Measurements from ENCODE around the gene XBP1. TPM values are rescaled to one million over a fixed set of nuclear protein-coding genes. Genes with fewer than 3 reads are reported as not detected.

The XBP1 gene
- total and polyA plus RNA-seq, 12 donors = 31.2 to 393 (median 150) TPM

DNA sequence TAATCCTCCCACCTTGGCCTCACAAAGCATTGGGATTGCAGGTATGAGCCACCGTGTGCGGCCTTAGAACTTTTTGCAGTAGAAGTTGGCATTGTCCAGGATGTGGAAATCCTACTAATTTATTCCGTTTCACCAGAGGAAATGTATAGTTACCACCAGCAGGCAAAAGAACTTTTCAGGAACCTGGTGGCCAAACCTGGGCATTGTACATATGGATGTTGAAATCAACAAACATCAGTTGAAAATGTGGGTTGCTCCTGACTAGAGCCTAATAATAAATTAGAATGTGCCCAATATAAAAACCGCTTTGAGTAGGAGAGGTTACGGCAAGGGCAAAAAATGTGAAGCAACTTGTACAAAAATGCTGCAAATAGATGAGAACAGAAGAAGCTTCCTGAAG, 40.7 kb upstream of the XBP1 start:
- Histone ChIP-seq H3K27ac (no peak overlapping the region), H3K4me1 (replicated peaks in 1 of 2) (no peaks in the 10 kb centered on the region), H3K9me3 (replicated peaks in 1 of 3) (no peaks in the 10 kb centered on the region), H3K36me3 (replicated peaks in 1 of 2) (no peaks in the 10 kb centered on the region), H3K4me3 (no peak overlapping the region), H3K27me3 (no peaks in the 10 kb centered on the region)
- intact Hi-C loops (cut with DNase I) = no loop called here
- 77 to 95% (median 87%) methylated on average over 4 to 5 of the region's 5 CpGs for WGBS, 4 donors
- DNase-seq = no peak
- no peak for TF ChIP-seq POLR2A (IDR thresholded peaks at IDR 0.05)
- TF ChIP-seq, protein P1, sequence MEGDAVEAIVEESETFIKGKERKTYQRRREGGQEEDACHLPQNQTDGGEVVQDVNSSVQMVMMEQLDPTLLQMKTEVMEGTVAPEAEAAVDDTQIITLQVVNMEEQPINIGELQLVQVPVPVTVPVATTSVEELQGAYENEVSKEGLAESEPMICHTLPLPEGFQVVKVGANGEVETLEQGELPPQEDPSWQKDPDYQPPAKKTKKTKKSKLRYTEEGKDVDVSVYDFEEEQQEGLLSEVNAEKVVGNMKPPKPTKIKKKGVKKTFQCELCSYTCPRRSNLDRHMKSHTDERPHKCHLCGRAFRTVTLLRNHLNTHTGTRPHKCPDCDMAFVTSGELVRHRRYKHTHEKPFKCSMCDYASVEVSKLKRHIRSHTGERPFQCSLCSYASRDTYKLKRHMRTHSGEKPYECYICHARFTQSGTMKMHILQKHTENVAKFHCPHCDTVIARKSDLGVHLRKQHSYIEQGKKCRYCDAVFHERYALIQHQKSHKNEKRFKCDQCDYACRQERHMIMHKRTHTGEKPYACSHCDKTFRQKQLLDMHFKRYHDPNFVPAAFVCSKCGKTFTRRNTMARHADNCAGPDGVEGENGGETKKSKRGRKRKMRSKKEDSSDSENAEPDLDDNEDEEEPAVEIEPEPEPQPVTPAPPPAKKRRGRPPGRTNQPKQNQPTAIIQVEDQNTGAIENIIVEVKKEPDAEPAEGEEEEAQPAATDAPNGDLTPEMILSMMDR (IDR thresholded peaks at IDR 0.05) = no peak

DNA sequence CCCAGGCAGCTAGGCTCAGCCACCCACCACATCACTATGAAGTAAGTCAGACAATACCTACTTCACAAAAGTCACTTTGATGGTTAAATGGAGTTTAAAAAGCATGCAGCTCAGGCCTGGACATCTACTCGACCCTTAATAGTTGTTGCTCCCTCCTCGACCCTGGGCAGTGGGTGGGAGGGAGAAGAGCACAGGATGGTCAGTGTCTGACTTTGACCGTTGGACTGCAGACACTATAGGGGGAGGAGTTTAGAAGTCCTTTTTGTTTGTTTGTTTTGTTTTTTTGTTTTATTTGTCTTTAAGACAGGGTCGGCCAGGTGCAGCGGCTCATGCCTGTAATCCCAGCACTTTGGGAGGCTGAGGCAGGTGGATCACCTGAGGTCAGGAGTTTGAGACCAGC, 38.6 kb upstream of the XBP1 start:
- TF ChIP-seq POLR2A (IDR thresholded peaks at IDR 0.05) = no peak
- TF ChIP-seq, protein P1 (IDR thresholded peaks at IDR 0.05) = no peak
- H3K9me3 ChIP-seq (replicated peaks in 1 of 3) = no peaks in the 10 kb centered on the region
- H3K4me3 ChIP-seq = no peak overlapping the region
- H3K4me1 ChIP-seq (replicated peaks in 1 of 2) = no peaks in the 10 kb centered on the region
- no peak for DNase-seq
- H3K27me3 ChIP-seq = no peaks in the 10 kb centered on the region
- H3K36me3 ChIP-seq (replicated peaks in 1 of 2) = no peaks in the 10 kb centered on the region
- WGBS, 4 donors = 66 to 80% (median 75%) methylated on average over 5 of the region's 5 CpGs
- intact Hi-C loops (cut with DNase I) = no loop called here
- H3K27ac ChIP-seq = no peak overlapping the region

DNA sequence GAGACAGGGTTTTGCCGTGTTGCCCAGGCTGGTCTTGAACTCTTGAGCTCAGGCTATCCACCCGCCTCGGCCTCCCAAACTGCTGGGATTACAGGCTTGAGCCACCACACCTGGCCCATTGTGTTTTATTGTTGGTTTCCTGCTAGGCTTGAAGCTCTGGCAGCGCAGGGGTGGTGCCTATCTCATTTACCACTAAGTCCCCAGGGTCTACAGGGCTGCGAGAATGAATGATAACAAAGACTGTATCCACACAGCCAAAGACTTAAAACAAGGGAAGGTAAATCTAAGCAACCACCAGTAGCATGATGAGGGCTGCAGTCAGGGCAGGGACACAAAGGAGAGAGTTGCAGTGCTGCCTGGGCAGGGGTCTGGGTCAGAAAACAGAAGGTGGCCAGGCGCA, 37.3 kb upstream of the XBP1 start:
- 90 to 97% (median 92%) methylated on average over 6 of the region's 6 CpGs for WGBS, 4 donors
- no peaks in the 10 kb centered on the region for H3K9me3 ChIP-seq (replicated peaks in 1 of 3)
- H3K27ac ChIP-seq = no peak overlapping the region
- H3K4me1 ChIP-seq (replicated peaks in 1 of 2) = peaks cover 0 to 7% of the 10 kb centered on the region in 2 donors
- no peak for DNase-seq
- H3K4me3 ChIP-seq = no peak overlapping the region
- TF ChIP-seq, protein P1 (IDR thresholded peaks at IDR 0.05) = no peak
- no peak for TF ChIP-seq POLR2A (IDR thresholded peaks at IDR 0.05)
- intact Hi-C loops (cut with DNase I) = no loop called here
- no peaks in the 10 kb centered on the region for H3K27me3 ChIP-seq
- no peaks in the 10 kb centered on the region for H3K36me3 ChIP-seq (replicated peaks in 1 of 2)

DNA sequence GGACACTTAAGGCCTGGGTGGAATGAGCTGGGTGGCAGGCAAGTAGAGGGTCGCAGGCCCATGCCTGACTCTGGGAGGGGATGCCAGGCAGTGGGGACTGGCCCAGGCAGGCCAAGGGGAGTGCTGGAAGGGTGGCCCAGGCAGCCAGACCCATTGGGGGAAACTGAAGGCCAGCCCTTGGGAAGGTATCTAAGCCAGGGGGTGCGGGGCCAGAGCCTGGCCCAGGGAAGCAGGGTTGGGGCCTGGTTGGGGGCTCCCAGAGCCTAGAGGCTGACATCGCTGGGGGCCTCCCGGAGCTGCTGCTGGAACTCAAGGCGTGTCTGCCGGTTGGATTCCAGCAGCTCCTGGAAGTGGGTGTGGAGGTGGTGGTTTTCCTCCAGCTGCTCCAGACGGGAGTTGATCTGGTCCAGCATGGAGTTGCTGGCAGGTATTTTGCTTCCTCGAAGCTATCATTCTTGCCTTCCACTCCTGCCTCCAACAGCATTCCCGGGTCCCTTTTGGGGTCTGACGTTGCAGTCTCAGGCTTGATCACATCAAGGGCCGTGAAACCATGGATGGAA, 35.3 kb upstream of the XBP1 start:
- no peak for DNase-seq
- Histone ChIP-seq H3K36me3 (replicated peaks in 1 of 2) (no peaks in the 10 kb centered on the region), H3K4me3 (no peak overlapping the region), H3K27me3 (no peaks in the 10 kb centered on the region), H3K27ac (no peak overlapping the region), H3K4me1 (replicated peaks in 1 of 2) (peaks cover 0 to 10% of the 10 kb centered on the region in 2 donors), H3K9me3 (replicated peaks in 1 of 3) (no peaks in the 10 kb centered on the region)
- intact Hi-C loops (cut with DNase I) = no loop called here
- WGBS, 4 donors = 88 to 92% (median 89%) methylated on average over 7 to 11 of the region's 11 CpGs
- TF ChIP-seq POLR2A (IDR thresholded peaks at IDR 0.05) = no peak
- TF ChIP-seq, protein P1 (IDR thresholded peaks at IDR 0.05) = no peak

Data from adrenal gland (tissue), 12 donors.